Hematopoietic multipotent progenitor cell treated with erythropoietin and hydrocortisone succinate and interleukin-3 and kit ligand, for 4 days (in vitro differentiated cells): Measurements from ENCODE around the gene PPP1R1B.

ENCODE experiments used
- DNase-seq: peaks from one replicate; pipeline ENCODE4 v3.0.0-alpha.2; 2015

Gene PPP1R1B

GRCh38 chr17:39658760-39659159, 32.0 kb downstream of the PPP1R1B start:
- DNase-seq: no peak

GRCh38 chr17:39659279-39660010, 32.7 kb downstream of the PPP1R1B start:
- no peak for DNase-seq

- no peak for DNase-seq
These were observed 33.2 kb downstream of the PPP1R1B start for GRCh38 chr17:39660011-39660360.

GRCh38 chr17:39660397-39661385, 33.9 kb downstream of the PPP1R1B start:
- DNase-seq: no peak

- no peak for DNase-seq
These were observed 35.2 kb downstream of the PPP1R1B start for GRCh38 chr17:39661744-39662541.

GRCh38 chr17:39662551-39663339, 36.0 kb downstream of the PPP1R1B start:
- DNase-seq: no peak

- DNase-seq: peak; percentile 45
These were observed 36.6 kb downstream of the PPP1R1B start for GRCh38 chr17:39663340-39663687.

GRCh38 chr17:39663688-39664580, 37.2 kb downstream of the PPP1R1B start:
- DNase-seq: peak; percentile 59

- DNase-seq: peak; percentile 54
These were observed 38.1 kb downstream of the PPP1R1B start, which contains the start of gene TCAP for GRCh38 chr17:39664581-39665561. TSS of gene TCAP (plus strand) at chr17:39665349. CDS start at chr17:39665360, 11 bp downstream.

GRCh38 chr17:39665642-39666224, 39.0 kb downstream of the PPP1R1B start:
- DNase-seq: peak; percentile 68

GRCh38 chr17:39666231-39666600, 39.5 kb downstream of the PPP1R1B start:
- no peak for DNase-seq

GRCh38 chr17:39666601-39667261, 40.0 kb downstream of the PPP1R1B start:
- DNase-seq: peak; percentile 46

GRCh38 chr17:39667262-39667944, 40.7 kb downstream of the PPP1R1B start:
- peak; percentile 95 for DNase-seq

- peak; percentile 90 for DNase-seq
These were observed 41.5 kb downstream of the PPP1R1B start, which contains the start of gene PNMT for GRCh38 chr17:39667945-39668924. TSS of gene PNMT (plus strand) at chr17:39668453. CDS start at chr17:39668476, 23 bp downstream.

- DNase-seq: no peak
These were observed 43.4 kb downstream of the PPP1R1B start for GRCh38 chr17:39669897-39670735.

GRCh38 chr17:39670746-39671145, 44.0 kb downstream of the PPP1R1B start:
- no peak for DNase-seq
